Lower lobe of right lung (tissue), 2 donors: ENCODE measurements around the gene SLC48A1. TPM values are rescaled to one million over a fixed set of nuclear protein-coding genes. Genes with fewer than 3 reads are reported as not detected.

ENCODE experiments used
- ATAC-seq, 2 donors: fragments of 200-7000 bp; cut with Tn5 transposase; one replicate each; pipeline ENCODE4 v1.9.1; 2020 to 2022; ENCODE audit warnings: mild to moderate bottlenecking in 2 of 2, moderate library complexity in 2 of 2
- DNase-seq: peaks from one replicate; pipeline ENCODE4 v3.0.0-alpha.2; 2020
- H3K27ac ChIP-seq: fragments of 200-600 bp; one replicate; pipeline ENCODE4 v1.8.0; 2022
- H3K27me3 ChIP-seq: fragments of 200-600 bp; one replicate; pipeline ENCODE4 v1.8.0; 2022; ENCODE audit warnings: low read depth
- H3K36me3 ChIP-seq: fragments of 200-600 bp; one replicate; pipeline ENCODE4 v1.8.0; 2022; ENCODE audit warnings: mild to moderate bottlenecking
- H3K4me1 ChIP-seq: fragments of 200-600 bp; one replicate; pipeline ENCODE4 v1.8.0; 2022
- H3K4me3 ChIP-seq: fragments of 200-600 bp; one replicate; pipeline ENCODE4 v1.8.0; 2022; ENCODE audit warnings: mild to moderate bottlenecking
- H3K9me3 ChIP-seq: fragments of 200-600 bp; one replicate; pipeline ENCODE4 v1.8.0; 2022
- CTCF ChIP-seq: fragments of 200-600 bp; IDR thresholded peaks from one replicate; pipeline ENCODE4 v1.8.0; 2022; ENCODE audit warnings: antibody characterized with exemption, mild to moderate bottlenecking
- intact Hi-C: fragments of 100-400 bp; cut with DNase I; formaldehyde crosslinking; loops from one replicate; pipeline ENCODE4 v1.11.0; 2022
- total RNA-seq: library from RNA; stranded (reverse); fragmentation: NEBNext Ultra II Directional; extraction: Animal tissue kit (Norgen Biotek cat#: 25700); gene quantifications from one replicate; pipeline ENCODE4 v1.2.1, GENCODE V29; 2021
- donor health status: DM: no; HTN: yes; CAD: no; lungs with severe emphysema.

The SLC48A1 gene
- total RNA-seq, 1 donor from 2014 or later, result 39.9 TPM

- peak in 1 of 2 donors; percentile 34 for ATAC-seq
These were observed 24.4 kb downstream of the SLC48A1 start for GRCh38 chr12:47797441-47797840.

GRCh38 chr12:47798382-47798948, 25.4 kb downstream of the SLC48A1 start:
- H3K9me3 ChIP-seq, result no peaks in the 10 kb centered on the region
- no peak for ATAC-seq
- H3K4me1 ChIP-seq, result peaks cover 52% of the 10 kb centered on the region
- H3K36me3 ChIP-seq, result peaks cover 61% of the 10 kb centered on the region
- intact Hi-C loops, result no loop called here
- no peak for DNase-seq
- H3K27ac ChIP-seq, result no peak overlapping the region
- H3K4me3 ChIP-seq, result no peak overlapping the region
- H3K27me3 ChIP-seq, result no peaks in the 10 kb centered on the region
- TF ChIP-seq CTCF, result no peak

More at GRCh38 chr12:47797441-47797840, 24.4 kb downstream of the SLC48A1 start:
- Histone ChIP-seq H3K4me3 (no peak overlapping the region), H3K36me3 (peaks cover 66% of the 10 kb centered on the region), H3K4me1 (peaks cover 42% of the 10 kb centered on the region), H3K9me3 (no peaks in the 10 kb centered on the region), H3K27ac (no peak overlapping the region), H3K27me3 (no peaks in the 10 kb centered on the region)
- no peak for DNase-seq
- intact Hi-C loops, result no loop called here
- peak; percentile 22 for TF ChIP-seq CTCF

DNA sequence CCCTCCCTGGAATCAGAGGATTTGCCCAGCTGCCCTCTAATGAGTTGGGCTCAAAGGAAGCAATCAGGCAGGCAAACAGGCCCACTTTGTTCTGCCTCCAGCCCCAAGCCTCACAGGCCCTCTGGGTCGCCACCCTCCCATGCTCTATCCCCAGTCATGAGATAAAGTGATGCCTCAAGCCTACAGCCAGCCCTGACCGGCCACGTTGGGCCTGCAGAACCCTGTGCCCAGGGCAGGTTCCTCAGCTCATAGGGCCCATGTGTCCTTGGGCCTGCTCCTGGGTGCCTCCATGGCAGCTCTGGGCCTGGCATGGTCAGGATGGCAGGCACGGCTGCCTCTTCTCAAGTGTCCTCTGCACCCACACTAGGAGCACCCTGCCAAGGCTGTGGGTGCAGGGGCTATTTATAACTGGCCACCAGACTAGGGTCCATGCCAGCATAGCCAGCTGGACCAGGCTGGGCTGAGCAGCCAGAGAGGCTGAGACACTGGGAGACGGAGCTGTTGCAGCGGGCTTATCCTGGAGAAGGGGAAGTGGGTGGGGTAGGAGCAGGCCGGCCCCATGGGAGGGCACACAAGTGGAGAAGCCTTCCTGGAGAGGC, 26.4 kb downstream of the SLC48A1 start:
- H3K36me3 ChIP-seq, result peaks cover 60% of the 10 kb centered on the region
- intact Hi-C loops, result no loop called here

DNA sequence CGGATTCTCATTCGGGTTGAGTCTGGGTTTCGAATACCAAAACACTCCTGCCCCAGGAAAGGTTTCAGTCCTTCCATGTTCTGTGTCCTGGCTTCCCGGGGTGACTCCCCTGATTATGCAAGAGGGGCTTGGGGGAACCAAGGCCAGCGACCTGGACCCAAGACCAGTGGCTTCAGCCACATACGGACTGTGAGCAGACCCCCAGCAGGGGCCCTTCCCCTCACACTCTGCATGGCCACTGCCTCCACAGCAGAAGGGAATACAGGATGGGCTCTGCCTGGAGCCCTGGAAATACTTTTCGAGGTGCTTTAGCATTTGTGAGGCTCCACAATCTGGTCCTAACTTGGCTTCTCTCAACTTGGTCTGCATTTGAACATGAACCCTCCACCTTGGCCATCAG, 27.5 kb downstream of the SLC48A1 start:
- TF ChIP-seq CTCF, result no peak
- peaks cover 57% of the 10 kb centered on the region for H3K36me3 ChIP-seq
- no peaks in the 10 kb centered on the region for H3K27me3 ChIP-seq
- intact Hi-C loops, result no loop called here
- ATAC-seq (no peak), DNase-seq (no peak)
- H3K27ac ChIP-seq, result peak overlapping the region; percentile 97
- H3K9me3 ChIP-seq, result no peaks in the 10 kb centered on the region
- H3K4me3 ChIP-seq, result no peak overlapping the region
- H3K4me1 ChIP-seq, result peaks cover 73% of the 10 kb centered on the region

More for the DNA sequence above, 26.4 kb downstream of the SLC48A1 start:
- Histone ChIP-seq H3K9me3 (no peaks in the 10 kb centered on the region), H3K4me3 (no peak overlapping the region), H3K4me1 (peaks cover 62% of the 10 kb centered on the region), H3K27me3 (no peaks in the 10 kb centered on the region), H3K27ac (peak overlapping the region; percentile 97)
- TF ChIP-seq CTCF, result no peak
- DNase-seq, result no peak
- peak; percentile 29 to 40 for ATAC-seq

DNA sequence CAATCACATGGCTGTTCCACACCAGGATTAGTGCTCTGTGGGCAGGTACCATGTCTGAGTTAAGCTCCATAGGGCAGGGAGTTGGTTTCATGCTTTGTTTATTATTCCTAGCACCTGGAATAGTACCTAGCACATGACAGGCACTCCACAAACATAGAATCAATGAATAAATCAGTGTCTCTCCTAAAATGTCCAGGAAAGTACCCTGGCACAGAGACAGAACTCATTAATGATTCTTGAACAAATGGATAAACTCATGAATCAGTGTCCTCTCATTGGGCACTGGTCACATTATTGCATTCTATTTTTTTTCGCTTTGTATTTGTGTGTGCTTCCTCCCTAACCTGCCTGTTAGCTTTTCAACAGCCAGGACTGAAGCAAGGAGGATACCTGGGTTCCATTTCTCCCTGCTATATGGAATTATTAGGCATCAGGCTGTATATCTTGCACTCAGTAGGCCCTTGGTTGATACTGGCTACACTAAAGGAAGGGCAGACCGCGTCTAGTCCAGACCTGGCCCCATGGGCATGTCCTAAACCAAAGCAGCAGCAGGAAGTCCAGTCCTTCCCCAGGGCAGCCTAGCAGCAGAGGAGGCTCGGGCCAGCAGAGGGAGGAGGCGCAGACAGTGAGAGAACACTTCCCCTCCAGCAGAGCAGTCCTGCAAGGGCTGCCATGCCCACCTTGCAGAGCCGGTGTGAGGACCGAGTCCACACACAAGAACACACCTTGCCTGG, 28.3 kb downstream of the SLC48A1 start:
- Histone ChIP-seq H3K27me3 (no peaks in the 10 kb centered on the region), H3K4me1 (peaks cover 81% of the 10 kb centered on the region), H3K36me3 (peaks cover 49% of the 10 kb centered on the region), H3K4me3 (peak overlapping the region; percentile 0), H3K27ac (peak overlapping the region; percentile 97), H3K9me3 (no peaks in the 10 kb centered on the region)
- TF ChIP-seq CTCF, result peak; percentile 25
- intact Hi-C loops, result no loop called here
- peak; percentile 66 for DNase-seq
- peak; percentile 40 to 57 for ATAC-seq
